NAMALWA (cell line): ENCODE results near the gene PCYT1A.
A peak's percentile ranks its signal among the peaks of the same experiment; 100 is the strongest.

ENCODE experiments used
- DNase-seq: peaks from one replicate; pipeline ENCODE4 v3.0.0-alpha.2; 2015; ENCODE audit warnings: low spot score

The PCYT1A gene

GRCh38 chr3:196237203-196237602 is 50.3 kb downstream of the PCYT1A start:
- no peak for DNase-seq

GRCh38 chr3:196236223-196236622 is 51.3 kb downstream of the PCYT1A start:
- no peak for DNase-seq

GRCh38 chr3:196235452-196236122 is 51.9 kb downstream of the PCYT1A start:
- DNase-seq, result no peak

- no peak for DNase-seq
Observed at GRCh38 chr3:196232882-196233251, 54.7 kb downstream of the PCYT1A start.

- no peak for DNase-seq
Observed at GRCh38 chr3:196232154-196232881, 55.2 kb downstream of the PCYT1A start.

- no peak for DNase-seq
Observed at GRCh38 chr3:196227629-196228493, 59.7 kb downstream of the PCYT1A start.

- DNase-seq, result no peak
Observed at GRCh38 chr3:196227121-196227561, 60.4 kb downstream of the PCYT1A start.

GRCh38 chr3:196225763-196226364 is 61.7 kb downstream of the PCYT1A start:
- DNase-seq, result no peak

- DNase-seq, result no peak
Observed at GRCh38 chr3:196225086-196225485, 62.4 kb downstream of the PCYT1A start.

GRCh38 chr3:196222876-196223595 is 64.5 kb downstream of the PCYT1A start:
- no peak for DNase-seq

GRCh38 chr3:196220991-196221390 is 66.5 kb downstream of the PCYT1A start:
- DNase-seq, result no peak

- no peak for DNase-seq
Observed at GRCh38 chr3:196220587-196220986, 66.9 kb downstream of the PCYT1A start.

GRCh38 chr3:196219970-196220311 is 67.6 kb downstream of the PCYT1A start:
- DNase-seq, result no peak

- peak; percentile 72 for DNase-seq
Observed at GRCh38 chr3:196219194-196219969, 68.1 kb downstream of the PCYT1A start.

GRCh38 chr3:196218155-196218712 is 69.3 kb downstream of the PCYT1A start:
- DNase-seq, result no peak

- no peak for DNase-seq
Observed at GRCh38 chr3:196217307-196218154, 70.0 kb downstream of the PCYT1A start.

GRCh38 chr3:196216681-196217211 is 70.8 kb downstream of the PCYT1A start:
- DNase-seq, result no peak

GRCh38 chr3:196216089-196216564 is 71.4 kb downstream of the PCYT1A start, which contains the start of gene SLC51A:
Gene SLC51A, plus strand, starts transcription at chr3:196216534. Its CDS starts 179 bp downstream, at chr3:196216713.
- DNase-seq, result no peak

GRCh38 chr3:196215493-196216020 is 72.0 kb downstream of the PCYT1A start:
- DNase-seq, result no peak
